HG03520 (cell line): ENCODE measurements around the gene DYNLT1.
"Not testable (repeated sequence)": the region's sequence is repeated elsewhere in the genome, so short reads cannot be mapped to it uniquely, and the experiment has no call there.

Experiments
- ATAC-seq: cut with Tn5 transposase; IDR thresholded peaks from one replicate; pipeline ENCODE4 v1.9.1; 2021; ENCODE audit warnings: mild to moderate bottlenecking, moderate library complexity; ENCODE audit not compliant: unreplicated experiment

The DYNLT1 gene

GRCh38 chr6:158644231-158645063, at the start of gene DYNLT1:
TSS of gene DYNLT1 (minus strand) at chr6:158644743. CDS start at chr6:158644708, 35 bp downstream.
- ATAC-seq: peak; percentile 59

GRCh38 chr6:158688860-158689259, 44.3 kb upstream of the DYNLT1 start:
- no peak for ATAC-seq

GRCh38 chr6:158687506-158687905, 43.0 kb upstream of the DYNLT1 start:
- no peak for ATAC-seq

- ATAC-seq: peak; percentile 89
These were observed 42.3 kb upstream of the DYNLT1 start for GRCh38 chr6:158686791-158687381.

- ATAC-seq: no peak
These were observed 41.8 kb upstream of the DYNLT1 start for GRCh38 chr6:158686311-158686710.

GRCh38 chr6:158684745-158685324, 40.3 kb upstream of the DYNLT1 start:
- ATAC-seq: no peak

GRCh38 chr6:158684311-158684710, 39.8 kb upstream of the DYNLT1 start:
- no peak for ATAC-seq

- no peak for ATAC-seq
These were observed 35.9 kb upstream of the DYNLT1 start for GRCh38 chr6:158680481-158680880.

GRCh38 chr6:158680015-158680414, 35.5 kb upstream of the DYNLT1 start:
- ATAC-seq: no peak

- ATAC-seq: no peak
These were observed 33.5 kb upstream of the DYNLT1 start for GRCh38 chr6:158677906-158678578.

- ATAC-seq: not testable (repeated sequence)
These were observed 32.6 kb upstream of the DYNLT1 start for GRCh38 chr6:158677094-158677493.

GRCh38 chr6:158674342-158675131, 30.0 kb upstream of the DYNLT1 start:
- no peak for ATAC-seq

GRCh38 chr6:158672726-158673125, 28.2 kb upstream of the DYNLT1 start:
- ATAC-seq: no peak

- ATAC-seq: not testable (repeated sequence)
These were observed 27.6 kb upstream of the DYNLT1 start for GRCh38 chr6:158672119-158672518.

GRCh38 chr6:158669145-158670035, 24.8 kb upstream of the DYNLT1 start:
- ATAC-seq: no peak

GRCh38 chr6:158668707-158669103, 24.2 kb upstream of the DYNLT1 start:
- no peak for ATAC-seq

- ATAC-seq: no peak
These were observed 22.9 kb upstream of the DYNLT1 start for GRCh38 chr6:158667360-158667981.

GRCh38 chr6:158666628-158667359, 22.3 kb upstream of the DYNLT1 start:
- no peak for ATAC-seq

- no peak for ATAC-seq
These were observed 20.8 kb upstream of the DYNLT1 start for GRCh38 chr6:158665332-158665731.
